ENCODE results near the gene NFATC2.
"Not testable (repeated sequence)": the region's sequence is repeated elsewhere in the genome, so short reads cannot be mapped to it uniquely, and the experiment has no call there.

The NFATC2 gene

GRCh38 chr20:51495921-51496545 is 46.5 kb downstream of the NFATC2 start:
- DNase-seq (ENCODE audit: low read depth in 1 of 2, low spot score in 1 of 2) = no peak

- DNase-seq (ENCODE audit: low read depth in 1 of 2, low spot score in 1 of 2) = no peak
These were observed 47.2 kb downstream of the NFATC2 start for GRCh38 chr20:51495291-51495690.

- no peak for DNase-seq (ENCODE audit: low read depth in 1 of 2, low spot score in 1 of 2)
These were observed 48.0 kb downstream of the NFATC2 start for GRCh38 chr20:51494241-51495110.

- peak in 1 of 2 donors; percentile 37 for DNase-seq (ENCODE audit: low read depth in 1 of 2, low spot score in 1 of 2)
These were observed 49.1 kb downstream of the NFATC2 start for GRCh38 chr20:51493346-51493791.

GRCh38 chr20:51492167-51493092 is 50.1 kb downstream of the NFATC2 start:
- DNase-seq (ENCODE audit: low read depth in 1 of 2, low spot score in 1 of 2) = no peak

GRCh38 chr20:51491393-51491792 is 51.1 kb downstream of the NFATC2 start:
- DNase-seq (ENCODE audit: low read depth in 1 of 2, low spot score in 1 of 2) = no peak

GRCh38 chr20:51490635-51491034 is 51.9 kb downstream of the NFATC2 start:
- no peak for DNase-seq (ENCODE audit: low read depth in 1 of 2, low spot score in 1 of 2)

GRCh38 chr20:51489611-51490010 is 52.9 kb downstream of the NFATC2 start:
- no peak for DNase-seq (ENCODE audit: low read depth in 1 of 2, low spot score in 1 of 2)

GRCh38 chr20:51488331-51488730 is 54.2 kb downstream of the NFATC2 start:
- DNase-seq (ENCODE audit: low read depth in 1 of 2, low spot score in 1 of 2) = no peak

GRCh38 chr20:51487565-51488268 is 54.8 kb downstream of the NFATC2 start:
- no peak for DNase-seq (ENCODE audit: low read depth in 1 of 2, low spot score in 1 of 2)

- no peak for DNase-seq (ENCODE audit: low read depth in 1 of 2, low spot score in 1 of 2)
These were observed 55.4 kb downstream of the NFATC2 start for GRCh38 chr20:51487076-51487475.

GRCh38 chr20:51486197-51487005 is 56.1 kb downstream of the NFATC2 start:
- DNase-seq (ENCODE audit: low read depth in 1 of 2, low spot score in 1 of 2) = no peak

- no peak for DNase-seq (ENCODE audit: low read depth in 1 of 2, low spot score in 1 of 2)
These were observed 57.7 kb downstream of the NFATC2 start for GRCh38 chr20:51484831-51485230.

GRCh38 chr20:51484141-51484815 is 58.2 kb downstream of the NFATC2 start:
- no peak for DNase-seq (ENCODE audit: low read depth in 1 of 2, low spot score in 1 of 2)

- no peak for DNase-seq (ENCODE audit: low read depth in 1 of 2, low spot score in 1 of 2)
These were observed 59.6 kb downstream of the NFATC2 start for GRCh38 chr20:51482836-51483473.

- peak; percentile 25 to 39 for DNase-seq (ENCODE audit: low read depth in 1 of 2, low spot score in 1 of 2)
These were observed 61.1 kb downstream of the NFATC2 start for GRCh38 chr20:51481341-51481914.

GRCh38 chr20:51480507-51481270 is 61.8 kb downstream of the NFATC2 start:
- peak in 1 of 2 donors; percentile 36 for DNase-seq (ENCODE audit: low read depth in 1 of 2, low spot score in 1 of 2)

- not testable (repeated sequence) for DNase-seq (ENCODE audit: low read depth in 1 of 2, low spot score in 1 of 2)
These were observed 66.4 kb downstream of the NFATC2 start for GRCh38 chr20:51476106-51476505.

Data from stimulated activated CD4-positive, alpha-beta T cell treated with anti-CD3 and anti-CD28 coated beads, Interleukin-15, amount 100 ng/mL, for 1 hour (primary cell).